ENCODE results near the gene NHSL1. TPM values are rescaled to one million over a fixed set of nuclear protein-coding genes. Genes with fewer than 3 reads are reported as not detected.

The NHSL1 gene
- total and polyA plus RNA-seq, 11 donors = 13.9 to 103 (median 46.1) TPM

DNA sequence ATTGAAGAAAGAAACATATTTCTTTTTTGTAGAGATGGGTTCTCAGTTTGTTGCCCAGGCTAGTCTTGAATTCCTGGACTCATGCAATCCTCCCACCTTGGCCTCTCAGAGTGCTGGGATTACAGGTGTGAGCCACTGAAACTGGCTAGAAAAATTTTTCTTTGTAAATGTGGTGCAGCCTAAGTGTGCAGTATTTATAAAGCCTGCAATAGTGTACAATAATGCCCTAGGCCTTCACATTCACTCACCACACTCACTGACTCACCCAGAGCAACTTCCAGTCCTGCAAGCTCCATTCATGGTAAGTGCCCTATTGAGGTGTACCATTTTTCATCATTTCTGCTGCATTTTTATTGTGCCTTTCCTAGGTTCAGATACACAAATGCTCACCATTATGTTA is 31.4 kb downstream of the NHSL1 start:
- no peak for DNase-seq
- no peaks in the 10 kb centered on the region for H3K4me1 ChIP-seq
- H3K9me3 ChIP-seq = no peaks in the 10 kb centered on the region
- TF ChIP-seq CTCF (IDR thresholded peaks at IDR 0.05) = no peak
- no peak for TF ChIP-seq POLR2A (IDR thresholded peaks at IDR 0.05)
- no peak for ATAC-seq
- H3K4me3 ChIP-seq = no peak overlapping the region
- no peak overlapping the region for H3K27ac ChIP-seq
- intact Hi-C loops (cut with DNase I) = no loop called here
- H3K27me3 ChIP-seq = no peaks in the 10 kb centered on the region
- peaks cover 0 to 78% (median 20%) of the 10 kb centered on the region in 9 donors for H3K36me3 ChIP-seq

GRCh38 chr6:138465007-138465645 is 34.2 kb downstream of the NHSL1 start:
- Histone ChIP-seq H3K27ac (no peak overlapping the region), H3K36me3 (peaks cover 0 to 69% (median 13%) of the 10 kb centered on the region in 9 donors), H3K4me3 (no peak overlapping the region), H3K4me1 (no peaks in the 10 kb centered on the region), H3K27me3 (no peaks in the 10 kb centered on the region), H3K9me3 (no peaks in the 10 kb centered on the region)
- TF ChIP-seq POLR2A (IDR thresholded peaks at IDR 0.05) = no peak
- TF ChIP-seq CTCF (IDR thresholded peaks at IDR 0.05) = no peak
- ATAC-seq (peak in 1 of 4 donors; percentile 46), DNase-seq (no peak)
- intact Hi-C loops (cut with DNase I) = no loop called here
- 52 to 65% (median 60%) methylated on average over 1 of the region's 1 CpG for WGBS, 4 donors

DNA sequence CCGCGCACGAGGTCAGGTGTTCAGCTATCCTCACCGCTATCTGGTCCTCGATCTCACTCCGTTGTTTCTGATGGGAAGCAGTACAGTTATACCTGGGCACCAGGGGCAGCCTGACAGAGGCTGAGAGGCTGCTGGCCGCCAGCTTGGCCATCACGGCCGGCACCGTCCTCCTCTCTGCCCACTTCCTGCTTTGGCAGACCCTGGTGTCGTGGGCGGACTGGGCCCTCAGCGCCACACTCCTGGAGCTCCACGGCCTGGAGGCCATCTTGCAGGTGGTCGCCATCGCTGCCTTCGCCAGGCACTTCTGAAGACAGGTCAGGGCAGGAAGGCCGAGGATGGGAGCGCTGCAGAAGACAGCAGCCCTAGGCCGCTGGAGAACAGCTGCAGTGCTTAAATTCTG is 35.2 kb downstream of the NHSL1 start:
- Histone ChIP-seq H3K36me3 (peaks cover 0 to 61% (median 12%) of the 10 kb centered on the region in 9 donors), H3K27me3 (no peaks in the 10 kb centered on the region), H3K4me1 (no peaks in the 10 kb centered on the region), H3K27ac (no peak overlapping the region), H3K4me3 (no peak overlapping the region), H3K9me3 (no peaks in the 10 kb centered on the region)
- TF ChIP-seq POLR2A (IDR thresholded peaks at IDR 0.05) = no peak
- no peak for TF ChIP-seq CTCF (IDR thresholded peaks at IDR 0.05)
- intact Hi-C loops (cut with DNase I) = no loop called here
- DNase-seq (peak in 1 of 5 donors; percentile 21), ATAC-seq (peak in 1 of 4 donors; percentile 30)
- WGBS, 4 donors = 93 to 98% (median 95%) methylated on average over 15 to 20 of the region's 20 CpGs

DNA sequence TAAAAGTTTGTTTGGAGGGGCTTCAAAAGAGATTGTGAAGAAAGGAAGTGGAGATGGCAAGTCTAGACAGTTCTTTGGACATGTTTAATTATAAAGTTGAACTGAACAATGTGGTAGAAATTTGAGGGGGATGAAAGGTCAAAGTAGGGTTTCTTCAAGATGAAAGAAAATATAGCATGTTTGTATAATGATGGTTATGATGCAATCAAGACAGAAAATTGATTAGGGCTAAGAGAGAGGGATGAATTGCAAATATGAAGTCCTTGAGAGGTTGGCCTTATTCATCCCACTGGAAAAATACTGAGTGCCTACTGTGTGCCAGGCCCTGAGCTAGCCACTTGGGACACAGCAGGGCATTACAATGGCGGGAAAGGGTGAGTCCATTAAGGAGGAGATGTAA is 37.6 kb downstream of the NHSL1 start:
- ATAC-seq (no peak), DNase-seq (no peak)
- peaks cover 0 to 54% (median 7%) of the 10 kb centered on the region in 9 donors for H3K36me3 ChIP-seq
- no peak overlapping the region for H3K4me3 ChIP-seq
- no peak for TF ChIP-seq POLR2A (IDR thresholded peaks at IDR 0.05)
- TF ChIP-seq CTCF (IDR thresholded peaks at IDR 0.05) = no peak
- H3K27ac ChIP-seq = no peak overlapping the region
- peaks cover 0 to under 1% (median 0%) of the 10 kb centered on the region in 12 donors for H3K4me1 ChIP-seq
- WGBS, 4 donors = 95 to 100% (median 98%) methylated on average over 1 of the region's 1 CpG
- H3K27me3 ChIP-seq = no peaks in the 10 kb centered on the region
- intact Hi-C loops (cut with DNase I) = no loop called here
- H3K9me3 ChIP-seq = no peaks in the 10 kb centered on the region
